ENCODE results near the gene CARNS1. TPM values are rescaled to one million over a fixed set of nuclear protein-coding genes. Genes with fewer than 3 reads are reported as not detected.

CARNS1 gene
- total and polyA plus RNA-seq, 3 donors from 2014 or later = 0.74 to 1.6 (median 1.3) TPM

- WGBS, 2 donors = 63 to 73% methylated on average over 12 of the region's 12 CpGs
- no peaks in the 10 kb centered on the region for H3K9me3 ChIP-seq
- peak overlapping the region in 1 of 2 donors; percentile 18 for H3K27ac ChIP-seq
- intact Hi-C loops (cut with DNase I; ENCODE audit: low total_unique reads) = no loop called here
- no peaks in the 10 kb centered on the region for H3K27me3 ChIP-seq
- H3K36me3 ChIP-seq (ENCODE audit: low read depth, missing control alignments) = no peaks in the 10 kb centered on the region
- TF ChIP-seq CTCF (IDR thresholded peaks at IDR 0.05) (no peak), POLR2A (IDR thresholded peaks at IDR 0.05) (no peak)
- DNase-seq = no peak
- peaks cover 41% of the 10 kb centered on the region for H3K4me1 ChIP-seq
- H3K4me3 ChIP-seq = no peak overlapping the region
Observed at GRCh38 chr11:67369801-67370284, 45.6 kb upstream of the CARNS1 start.

- no peak for DNase-seq
- Histone ChIP-seq H3K27ac (peak overlapping the region in 1 of 2 donors; percentile 18), H3K4me3 (no peak overlapping the region), H3K4me1 (peaks cover 41% of the 10 kb centered on the region), H3K9me3 (no peaks in the 10 kb centered on the region), H3K27me3 (no peaks in the 10 kb centered on the region), H3K36me3 (ENCODE audit: low read depth, missing control alignments) (no peaks in the 10 kb centered on the region)
- WGBS, 2 donors = 61 to 66% methylated on average over 11 to 13 of the region's 14 CpGs
- intact Hi-C loops (cut with DNase I; ENCODE audit: low total_unique reads) = no loop called here
- TF ChIP-seq CTCF (IDR thresholded peaks at IDR 0.05) (no peak), POLR2A (IDR thresholded peaks at IDR 0.05) (no peak)
Observed at GRCh38 chr11:67370351-67371076, 45.0 kb upstream of the CARNS1 start.

- DNase-seq = no peak
Observed at GRCh38 chr11:67371189-67371910, 44.1 kb upstream of the CARNS1 start.

GRCh38 chr11:67371911-67372320 is 43.6 kb upstream of the CARNS1 start:
- no peak for TF ChIP-seq CTCF (IDR thresholded peaks at IDR 0.05)
- no peak for TF ChIP-seq POLR2A (IDR thresholded peaks at IDR 0.05)
- Histone ChIP-seq H3K27ac (peak overlapping the region in 1 of 2 donors; percentile 91), H3K9me3 (no peaks in the 10 kb centered on the region), H3K27me3 (no peaks in the 10 kb centered on the region), H3K4me3 (peak overlapping the region; percentile 64 to 69), H3K36me3 (ENCODE audit: low read depth, missing control alignments) (no peaks in the 10 kb centered on the region), H3K4me1 (peaks cover 31% of the 10 kb centered on the region)
- WGBS, 2 donors = 6 to 8% methylated on average over 6 to 14 of the region's 16 CpGs
- intact Hi-C loops (cut with DNase I; ENCODE audit: low total_unique reads) = no loop called here
- DNase-seq = no peak

More at GRCh38 chr11:67371189-67371910, 44.1 kb upstream of the CARNS1 start:
- Histone ChIP-seq H3K4me1 (peaks cover 36% of the 10 kb centered on the region), H3K27ac (no peak overlapping the region), H3K4me3 (no peak overlapping the region), H3K9me3 (no peaks in the 10 kb centered on the region), H3K27me3 (no peaks in the 10 kb centered on the region), H3K36me3 (ENCODE audit: low read depth, missing control alignments) (no peaks in the 10 kb centered on the region)
- 48 to 55% methylated on average over 7 to 8 of the region's 8 CpGs for WGBS, 2 donors
- no peak for TF ChIP-seq POLR2A (IDR thresholded peaks at IDR 0.05)
- peak; percentile 11 to 29 (median 16) for TF ChIP-seq CTCF (IDR thresholded peaks at IDR 0.05)
- intact Hi-C loops (cut with DNase I; ENCODE audit: low total_unique reads) = no loop called here

Measured in testis (tissue), 3 donors.